ENCODE data around the gene TMPRSS4. TPM values are rescaled to one million over a fixed set of nuclear protein-coding genes. Genes with fewer than 3 reads are reported as not detected.

Gene TMPRSS4
- total RNA-seq, 1 experiment from 2014 or later = not detected

DNA sequence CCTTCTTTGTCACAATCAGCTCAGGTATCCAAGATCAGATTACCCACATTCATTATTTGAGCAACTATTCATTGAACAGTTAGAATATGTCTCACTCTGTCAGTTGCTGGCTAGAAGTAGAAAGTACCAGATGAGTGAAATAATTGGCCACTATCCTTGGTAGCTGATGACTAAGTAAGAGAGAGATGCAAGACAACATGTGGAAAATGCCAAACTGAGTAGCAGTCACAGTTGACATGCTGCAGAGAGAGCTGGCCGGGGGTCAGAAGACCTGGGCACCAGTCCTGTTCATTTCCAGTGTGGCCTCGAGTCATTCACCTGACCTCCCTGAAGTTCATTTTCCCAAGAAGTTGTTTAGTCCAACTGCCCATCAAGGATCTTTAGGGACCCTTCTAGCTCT is 32.4 kb downstream of the TMPRSS4 start:
- H3K4me1 Mint-ChIP-seq = peaks cover 9 to 26% of the 10 kb centered on the region in 2 experiments
- Histone ChIP-seq H3K9me3 (ENCODE audit: control insufficient read depth, low read depth, low read length) (no peaks in the 10 kb centered on the region), H3K56ac (ENCODE audit: insufficient read length, low read depth, low read length) (no peak overlapping the region), H3K4me1 (ENCODE audit: insufficient read depth, low read length) (0 out of 2 replicates have a peak, but pooled peaks cover 3% of the 10 kb centered on the region), H3K9ac (ENCODE audit: extremely low read depth, insufficient read length, low read length) (no peak overlapping the region), H3K14ac (ENCODE audit: insufficient read depth, low read length) (no peak overlapping the region), H3K23me2 (ENCODE audit: insufficient read length, low read depth, low read length, poor library complexity, severe bottlenecking) (no peaks in the 10 kb centered on the region), H2AFZ (ENCODE audit: low read length) (no peak overlapping the region), H4K5ac (ENCODE audit: insufficient read length, low read depth, low read length) (no peak overlapping the region), H4K91ac (ENCODE audit: insufficient read length, low read depth, low read length) (no peak overlapping the region), H4K20me1 (ENCODE audit: control insufficient read depth, insufficient read depth, insufficient read length) (no peaks in the 10 kb centered on the region), H3T11ph (ENCODE audit: low read length) (no peak overlapping the region), H2BK12ac (ENCODE audit: insufficient read length, low read depth, low read length) (no peak overlapping the region), H2BK15ac (ENCODE audit: low read depth, low read length) (no peak overlapping the region), H3K18ac (ENCODE audit: insufficient read length, low read depth, low read length) (no peak overlapping the region), H2AK5ac (ENCODE audit: insufficient read length, low read length) (no peak overlapping the region), H2BK20ac (ENCODE audit: low read depth, low read length, poor library complexity, severe bottlenecking) (no peak overlapping the region), H3K79me2 (ENCODE audit: insufficient read depth, low read length) (no peaks in the 10 kb centered on the region), H2BK5ac (ENCODE audit: insufficient read length, low read length) (no peak overlapping the region), H2BK120ac (ENCODE audit: low read depth, low read length, poor library complexity, severe bottlenecking) (no peak overlapping the region), H3K27me3 (ENCODE audit: insufficient read depth, low read length) (no peaks in the 10 kb centered on the region), H3K27ac (ENCODE audit: insufficient read length, low read depth, low read length) (no peak overlapping the region), H3K79me1 (ENCODE audit: insufficient read depth, low read depth, low read length, poor library complexity, severe bottlenecking) (no peaks in the 10 kb centered on the region), H4K8ac (replicated peaks; ENCODE audit: insufficient read length, low read depth, low read length) (no peak overlapping the region), H3K4me2 (ENCODE audit: insufficient read depth, insufficient read length, low read length) (no peak overlapping the region), H3K4ac (ENCODE audit: low read depth, low read length) (no peak overlapping the region), H3K23ac (ENCODE audit: insufficient read length, low read depth, low read length) (no peak overlapping the region)
- TF ChIP-seq, protein P1, sequence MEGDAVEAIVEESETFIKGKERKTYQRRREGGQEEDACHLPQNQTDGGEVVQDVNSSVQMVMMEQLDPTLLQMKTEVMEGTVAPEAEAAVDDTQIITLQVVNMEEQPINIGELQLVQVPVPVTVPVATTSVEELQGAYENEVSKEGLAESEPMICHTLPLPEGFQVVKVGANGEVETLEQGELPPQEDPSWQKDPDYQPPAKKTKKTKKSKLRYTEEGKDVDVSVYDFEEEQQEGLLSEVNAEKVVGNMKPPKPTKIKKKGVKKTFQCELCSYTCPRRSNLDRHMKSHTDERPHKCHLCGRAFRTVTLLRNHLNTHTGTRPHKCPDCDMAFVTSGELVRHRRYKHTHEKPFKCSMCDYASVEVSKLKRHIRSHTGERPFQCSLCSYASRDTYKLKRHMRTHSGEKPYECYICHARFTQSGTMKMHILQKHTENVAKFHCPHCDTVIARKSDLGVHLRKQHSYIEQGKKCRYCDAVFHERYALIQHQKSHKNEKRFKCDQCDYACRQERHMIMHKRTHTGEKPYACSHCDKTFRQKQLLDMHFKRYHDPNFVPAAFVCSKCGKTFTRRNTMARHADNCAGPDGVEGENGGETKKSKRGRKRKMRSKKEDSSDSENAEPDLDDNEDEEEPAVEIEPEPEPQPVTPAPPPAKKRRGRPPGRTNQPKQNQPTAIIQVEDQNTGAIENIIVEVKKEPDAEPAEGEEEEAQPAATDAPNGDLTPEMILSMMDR (conservative IDR thresholded peaks at IDR 0.05) = no peak
- H3K4me3 Mint-ChIP-seq = no peak overlapping the region
- H3K27ac Mint-ChIP-seq = no peak overlapping the region
- no peaks in the 10 kb centered on the region; a peak in 1 of 7 replicates for H3K36me3 Mint-ChIP-seq (ENCODE audit: insufficient read depth in 1 of 3, low read depth in 3 of 3)
- DNase-seq = no peak
- H3K27me3 Mint-ChIP-seq (ENCODE audit: low read depth) = peaks cover 11% of the 10 kb centered on the region
- no peaks in the 10 kb centered on the region for H3K9me3 Mint-ChIP-seq
- WGBS (ENCODE audit: extremely low coverage, insufficient read length, low lambda C conversion rate) = no CpG with 5 or more reads among the region's 2 CpGs
